ENCODE results near the gene IER3.

IER3 gene, protein sequence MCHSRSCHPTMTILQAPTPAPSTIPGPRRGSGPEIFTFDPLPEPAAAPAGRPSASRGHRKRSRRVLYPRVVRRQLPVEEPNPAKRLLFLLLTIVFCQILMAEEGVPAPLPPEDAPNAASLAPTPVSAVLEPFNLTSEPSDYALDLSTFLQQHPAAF

DNA sequence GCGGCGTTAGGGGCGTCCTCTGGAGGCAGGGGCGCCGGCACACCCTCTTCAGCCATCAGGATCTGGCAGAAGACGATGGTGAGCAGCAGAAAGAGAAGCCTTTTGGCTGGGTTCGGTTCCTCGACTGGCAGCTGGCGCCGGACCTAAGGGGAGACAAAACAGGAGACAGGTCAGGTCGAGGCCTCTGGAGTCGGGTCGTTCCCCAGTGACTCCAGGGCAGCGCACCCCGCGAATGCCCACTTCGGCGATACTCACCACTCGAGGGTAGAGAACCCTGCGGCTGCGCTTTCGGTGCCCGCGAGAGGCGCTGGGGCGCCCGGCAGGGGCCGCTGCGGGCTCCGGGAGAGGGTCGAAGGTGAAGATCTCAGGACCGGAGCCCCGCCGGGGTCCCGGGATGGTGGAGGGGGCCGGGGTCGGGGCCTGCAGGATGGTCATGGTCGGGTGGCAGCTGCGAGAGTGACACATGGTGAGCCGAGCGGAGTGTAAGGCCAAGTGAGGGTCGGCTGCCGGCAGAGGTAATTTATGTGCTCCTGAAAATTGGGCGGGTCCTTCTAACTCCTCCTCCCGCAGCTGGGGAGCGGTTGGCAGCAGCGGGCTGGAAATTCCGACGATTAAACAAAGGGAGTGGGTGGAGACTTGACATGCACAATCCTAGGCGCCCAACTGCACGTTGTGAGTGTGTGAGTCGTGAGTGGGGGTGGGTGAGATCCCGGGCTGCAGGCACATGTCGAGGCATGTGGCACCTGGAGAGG, at the start of gene IER3:
Gene IER3 (minus strand): TSS at position 494 of the 752 bp plus-strand sequence. CDS start 29 bp downstream, at position 465.
- peak; percentile 77 for DNase-seq

DNA sequence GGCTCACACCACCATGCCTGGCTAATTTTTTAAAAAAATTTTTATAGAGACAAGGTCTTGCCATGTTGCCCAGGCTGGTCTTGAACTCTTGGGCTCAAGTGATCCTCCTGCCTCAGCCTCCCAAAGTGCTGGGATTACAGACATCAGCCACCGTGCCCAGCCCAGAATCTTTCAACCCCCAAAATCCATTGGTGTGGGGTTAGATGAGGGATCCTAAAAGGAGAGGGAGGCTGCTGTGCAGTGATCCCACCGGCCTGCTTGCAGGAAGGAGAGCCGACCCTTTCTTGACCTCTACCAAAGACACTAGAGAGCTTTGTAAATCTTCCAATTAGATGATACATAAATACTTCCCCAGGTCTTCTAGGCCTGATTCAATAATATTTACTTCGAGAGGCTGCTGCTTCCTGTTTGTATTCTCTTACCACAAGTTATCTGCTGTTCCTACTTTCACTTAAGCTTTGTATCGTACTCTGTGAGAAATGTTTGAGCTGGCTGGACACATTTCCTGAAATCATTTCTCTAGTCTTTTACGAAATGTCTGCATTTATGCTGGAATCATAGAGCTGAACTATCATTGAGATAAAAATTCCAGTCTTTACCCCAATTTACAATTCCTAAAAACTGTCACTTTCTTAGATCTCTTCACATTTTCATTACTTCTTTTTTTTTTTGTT, 49.3 kb upstream of the IER3 start:
- no peak for DNase-seq

DNA sequence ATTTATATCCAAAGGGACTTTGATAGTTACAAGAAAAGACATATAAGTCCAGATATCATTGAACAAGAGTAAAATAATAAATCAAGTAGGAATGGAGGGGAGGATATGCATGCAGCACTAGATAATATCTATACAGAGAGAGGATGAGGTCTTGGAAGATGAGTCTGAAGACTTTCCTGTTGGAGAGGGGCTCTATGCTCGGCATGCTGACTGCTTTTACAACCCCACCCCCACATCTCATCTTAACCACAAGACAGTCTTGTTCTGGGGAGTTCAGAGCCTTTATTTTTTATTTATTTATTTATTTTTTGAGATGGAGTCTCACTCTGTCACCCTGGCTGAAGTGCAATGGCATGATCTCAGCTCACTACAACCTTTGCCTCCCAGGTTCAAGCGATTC, 48.4 kb upstream of the IER3 start:
- no peak for DNase-seq

DNA sequence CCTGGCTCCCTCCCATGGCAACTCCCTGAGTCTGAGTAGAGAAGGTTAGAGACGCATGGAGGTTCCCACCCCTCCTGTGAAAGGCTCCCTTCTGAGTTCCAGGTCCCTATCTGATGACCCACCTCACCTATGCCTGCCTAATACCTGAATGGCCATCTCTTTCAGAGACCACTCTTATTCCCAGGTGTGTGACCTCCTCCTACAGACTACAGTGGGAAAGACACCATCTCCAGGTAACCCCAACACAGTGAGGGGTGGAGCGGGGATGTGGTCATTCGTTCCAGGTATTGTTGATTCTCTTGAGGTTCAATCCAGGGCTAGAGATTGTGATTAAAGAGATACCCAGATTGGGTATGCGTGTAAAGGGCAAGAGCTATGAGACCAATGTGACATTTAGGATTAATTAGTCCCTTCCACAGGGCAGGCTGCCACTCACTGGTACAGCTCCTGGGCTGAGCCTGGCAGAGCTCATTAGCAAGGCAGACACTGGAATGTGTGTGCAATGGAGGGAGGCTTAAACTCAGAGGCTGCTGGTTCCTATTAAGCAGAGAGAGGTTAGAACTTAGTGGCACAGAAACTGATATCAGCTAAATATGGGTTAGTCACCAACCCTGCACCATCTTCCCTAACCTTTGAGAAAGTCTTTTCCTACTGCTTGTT, 46.5 kb upstream of the IER3 start:
- no peak for DNase-seq

DNA sequence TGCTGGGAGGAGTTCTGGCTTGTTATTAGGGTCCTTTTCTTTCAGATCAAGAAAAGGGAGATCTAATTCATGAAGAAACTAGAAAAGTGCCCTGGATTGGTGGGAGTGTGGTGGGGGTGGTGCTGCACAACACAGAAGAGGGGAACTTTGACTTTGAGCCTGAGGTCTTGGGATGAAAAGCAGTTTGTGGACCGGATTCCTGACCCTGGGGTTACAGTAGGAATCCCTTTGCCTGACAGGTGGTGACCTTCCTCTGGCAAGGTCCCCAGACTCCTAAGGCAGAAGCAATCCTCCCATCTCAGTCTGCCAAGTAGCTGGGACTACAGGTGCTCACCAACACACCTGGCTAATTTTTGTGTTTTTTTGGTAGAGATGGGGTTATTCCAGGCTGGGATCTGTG, 45.3 kb upstream of the IER3 start:
- DNase-seq, result no peak

DNA sequence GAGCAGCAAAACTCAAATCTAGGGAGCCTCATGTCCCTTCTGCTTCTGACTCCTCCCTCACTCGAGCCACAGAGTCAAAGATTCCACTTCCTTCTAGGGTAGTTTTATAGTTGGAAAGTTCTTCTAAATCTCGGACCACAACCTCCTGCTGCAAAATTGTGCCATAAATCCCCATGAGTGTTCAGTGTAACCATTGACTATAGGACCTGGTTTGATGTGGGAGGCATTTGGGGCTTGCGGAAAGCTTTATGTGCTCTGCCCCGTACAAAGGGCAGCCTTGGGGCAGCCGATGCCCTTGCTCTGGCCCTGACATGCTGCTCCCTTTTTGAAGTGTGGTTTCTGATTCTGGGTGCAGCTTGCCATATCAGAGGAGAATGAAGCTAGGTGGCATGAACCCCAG, 43.6 kb upstream of the IER3 start:
- no peak for DNase-seq

DNA sequence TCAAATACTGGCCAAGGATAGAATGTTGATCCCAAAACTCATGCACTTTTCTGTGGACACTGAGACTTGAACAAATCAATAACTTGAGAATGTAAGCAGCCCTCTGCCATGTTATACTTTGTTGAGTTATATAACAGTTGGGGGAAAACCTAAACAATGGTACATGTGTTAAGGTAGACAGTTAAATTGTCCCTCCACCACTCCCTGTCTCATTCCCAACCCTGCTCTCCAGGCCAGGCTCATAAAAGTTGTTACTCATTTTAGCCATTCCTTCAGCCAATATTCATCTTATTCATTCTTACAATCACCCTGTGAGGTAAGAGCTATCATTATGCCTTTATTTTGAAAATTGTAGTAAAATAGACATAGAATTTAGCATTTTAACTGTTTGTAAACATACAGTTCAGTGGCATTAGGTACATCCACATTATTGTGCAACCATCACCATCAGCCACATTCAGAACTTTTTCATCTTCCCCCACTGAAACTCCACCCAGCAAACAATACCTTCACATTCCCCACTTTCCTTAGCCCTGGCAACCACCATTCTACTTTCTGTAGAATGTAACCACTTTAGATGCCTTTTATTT, 38.2 kb upstream of the IER3 start:
- DNase-seq, result no peak

DNA sequence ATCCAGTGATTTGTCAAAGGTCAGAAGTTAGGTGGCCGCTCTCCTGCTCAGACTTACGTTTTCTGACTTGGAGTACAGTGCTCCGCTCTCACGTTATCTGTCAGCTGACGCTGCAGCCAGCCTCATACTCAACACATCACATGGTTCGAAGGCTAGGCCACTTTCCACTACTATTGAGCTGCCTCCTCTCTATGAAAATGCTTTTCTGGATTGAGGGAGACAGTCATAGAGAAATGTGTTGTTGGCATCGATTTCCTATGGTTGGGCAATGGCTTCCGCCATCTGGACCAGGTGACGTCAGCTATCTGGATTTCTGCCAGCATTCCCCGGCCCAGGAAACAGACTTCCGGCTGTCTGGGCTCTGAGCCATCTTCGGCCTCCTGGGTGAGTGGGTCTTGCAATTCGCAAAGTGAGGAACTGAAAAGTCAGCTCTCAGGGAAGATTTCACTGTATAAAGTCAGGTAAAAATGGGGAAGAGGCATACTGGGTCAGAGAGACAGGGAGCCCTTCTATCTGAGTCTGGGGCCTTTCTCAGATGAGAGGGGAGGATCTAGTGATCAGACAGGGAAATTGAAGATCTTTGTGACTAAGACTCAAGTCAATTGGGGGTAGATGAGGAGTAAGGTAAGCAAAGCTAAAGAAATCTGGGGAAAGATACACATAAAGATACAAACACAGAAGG, 37.5 kb upstream of the IER3 start:
- DNase-seq, result peak; percentile 87

DNA sequence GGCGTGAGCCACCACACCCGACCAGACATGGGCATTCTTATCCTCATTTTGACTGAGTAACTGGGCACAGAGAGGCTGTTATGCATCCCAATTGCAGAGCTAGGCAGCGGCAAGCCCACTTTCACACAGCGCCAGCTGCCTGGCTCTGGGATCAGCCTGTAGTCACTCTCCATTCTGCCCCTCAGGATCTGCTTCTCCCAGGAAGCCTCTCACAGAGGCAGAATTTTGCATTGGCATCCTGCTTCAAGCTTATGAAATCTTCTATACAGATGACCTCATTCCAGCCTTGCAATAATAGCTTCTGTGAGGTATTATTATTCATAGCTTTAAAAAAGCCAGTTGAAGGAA, 37.0 kb upstream of the IER3 start:
- no peak for DNase-seq

DNA sequence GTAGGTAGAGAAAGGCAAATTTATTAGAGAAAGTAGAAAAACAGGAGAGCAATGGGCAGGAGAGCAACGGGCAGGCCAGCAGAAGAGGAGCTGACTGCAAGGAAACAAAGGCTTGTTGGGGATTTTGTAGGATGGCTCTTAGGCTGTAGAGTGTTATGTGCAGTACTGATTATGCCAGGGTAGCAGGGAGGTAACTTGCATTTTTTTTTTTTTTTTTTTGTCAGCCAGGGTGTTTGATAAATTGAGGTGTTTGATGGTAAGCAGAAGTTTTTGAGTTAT, 36.2 kb upstream of the IER3 start:
- no peak for DNase-seq

DNA sequence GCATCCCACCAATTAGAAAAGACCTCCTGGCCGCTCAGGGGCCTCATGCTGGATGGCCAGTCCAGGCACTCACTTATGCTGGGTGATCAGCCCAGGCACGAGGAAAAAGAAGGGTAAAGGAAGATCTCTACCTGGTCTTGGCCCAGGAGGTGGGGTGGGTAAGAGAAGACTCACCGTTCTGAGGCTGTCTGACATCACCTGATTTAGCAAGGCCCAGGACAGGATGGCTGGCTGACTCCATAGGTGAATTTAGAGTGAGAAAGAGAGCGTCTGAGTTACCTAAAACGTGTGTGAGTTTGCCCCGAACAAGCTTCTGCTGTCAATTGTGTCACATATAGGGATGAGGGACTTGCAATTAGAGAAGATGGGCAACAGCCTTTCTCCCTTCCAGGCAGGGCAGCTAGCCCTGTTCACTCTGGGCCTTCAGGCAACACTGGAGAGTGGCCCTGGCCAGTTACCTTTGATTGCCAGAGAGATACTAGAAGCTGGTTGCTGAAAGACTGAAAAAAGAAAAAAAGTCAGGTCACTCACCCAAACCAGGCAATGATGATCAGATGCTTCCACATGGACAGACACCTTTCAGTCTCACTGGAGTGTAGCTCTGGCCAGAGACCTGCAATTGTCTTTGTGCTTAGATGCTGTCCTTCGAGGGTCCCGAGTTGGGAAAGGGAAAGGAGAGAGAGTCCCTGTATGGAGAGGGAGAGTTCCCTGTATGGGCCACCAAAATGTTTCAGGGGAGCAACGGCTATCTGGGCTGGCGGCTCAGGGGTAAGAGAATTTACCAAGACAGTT, 35.7 kb upstream of the IER3 start:
- DNase-seq, result no peak

DNA sequence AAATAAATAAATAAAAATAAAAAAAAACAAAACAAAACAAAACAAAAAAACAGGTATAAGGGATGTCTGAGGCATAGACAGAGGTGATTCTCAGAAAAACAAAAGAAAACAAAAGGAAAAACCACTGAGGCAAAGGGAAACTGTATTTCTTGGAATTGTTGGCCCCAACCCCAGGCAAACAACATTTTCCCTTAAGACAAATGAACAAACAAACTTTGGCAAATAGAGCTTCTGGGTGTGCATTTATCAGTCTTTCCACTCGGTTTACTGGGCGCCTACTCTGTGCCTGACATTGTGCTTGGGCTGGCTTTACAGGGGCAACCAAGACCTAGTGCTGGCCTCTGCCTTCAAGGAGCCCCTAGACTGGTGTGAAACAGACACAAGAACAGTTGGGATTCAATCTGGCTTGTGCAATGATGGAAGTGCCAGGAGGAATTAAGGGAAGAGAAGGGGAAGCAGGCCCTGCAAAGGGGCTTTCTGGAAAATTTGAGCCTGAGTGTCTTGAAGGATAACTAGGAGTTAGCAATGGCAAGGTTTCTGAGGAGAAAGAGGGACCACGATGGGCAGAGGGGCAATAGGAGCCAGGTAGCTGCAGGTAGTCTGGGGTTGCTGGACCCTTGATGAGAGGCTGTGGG, 33.8 kb upstream of the IER3 start:
- no peak for DNase-seq

DNA sequence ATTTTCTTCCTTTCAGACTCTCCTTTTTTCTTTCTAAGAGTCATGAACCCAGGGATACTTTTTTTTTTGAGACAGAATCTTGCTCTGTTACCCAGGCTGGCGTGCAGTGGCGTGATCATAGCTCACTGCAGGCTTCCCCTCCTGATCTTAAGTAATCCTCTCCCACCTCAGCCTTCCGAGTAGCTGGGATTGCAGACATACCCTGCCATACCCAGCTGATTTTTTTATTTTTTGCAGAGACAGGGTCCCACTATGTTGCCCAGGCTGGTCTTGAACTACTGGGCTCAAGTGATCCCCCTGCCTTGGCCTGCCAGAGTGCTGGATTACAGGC, 32.8 kb upstream of the IER3 start:
- no peak for DNase-seq

DNA sequence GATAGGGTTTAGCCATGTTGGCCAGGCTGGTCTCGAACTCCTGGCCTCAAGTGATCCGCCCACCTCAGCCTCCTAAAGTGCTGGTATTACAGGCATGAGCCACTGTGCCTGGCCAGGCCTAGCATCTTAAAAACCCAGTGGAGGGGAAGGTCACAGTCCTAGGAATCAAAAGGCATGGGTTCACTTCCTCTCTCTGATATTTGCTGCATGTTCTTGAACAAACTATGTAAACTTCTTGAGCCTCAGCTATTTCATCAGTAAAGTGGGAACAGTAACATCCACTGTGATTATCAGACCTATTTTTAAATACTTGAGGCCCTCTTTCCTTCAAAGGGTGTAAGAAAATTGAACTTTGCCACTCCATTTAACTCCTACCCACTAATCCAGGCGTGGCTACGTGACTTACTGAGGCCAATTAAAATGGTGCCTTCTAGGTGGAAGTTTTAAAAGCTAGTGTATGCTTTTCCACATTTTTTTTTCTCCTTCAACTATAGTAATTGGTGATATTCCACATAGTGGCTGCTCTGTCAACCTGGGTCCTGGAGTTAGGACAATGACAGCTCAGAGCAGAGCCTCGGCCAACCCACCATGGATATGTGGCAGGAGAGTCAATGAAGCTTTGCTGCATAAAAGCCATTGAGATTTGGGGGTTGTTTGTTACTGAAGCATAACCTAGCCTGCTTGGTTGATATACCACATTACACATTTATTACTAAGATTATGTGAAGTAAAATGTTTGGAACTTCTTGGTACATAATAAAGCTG, 32.2 kb upstream of the IER3 start:
- DNase-seq, result no peak

DNA sequence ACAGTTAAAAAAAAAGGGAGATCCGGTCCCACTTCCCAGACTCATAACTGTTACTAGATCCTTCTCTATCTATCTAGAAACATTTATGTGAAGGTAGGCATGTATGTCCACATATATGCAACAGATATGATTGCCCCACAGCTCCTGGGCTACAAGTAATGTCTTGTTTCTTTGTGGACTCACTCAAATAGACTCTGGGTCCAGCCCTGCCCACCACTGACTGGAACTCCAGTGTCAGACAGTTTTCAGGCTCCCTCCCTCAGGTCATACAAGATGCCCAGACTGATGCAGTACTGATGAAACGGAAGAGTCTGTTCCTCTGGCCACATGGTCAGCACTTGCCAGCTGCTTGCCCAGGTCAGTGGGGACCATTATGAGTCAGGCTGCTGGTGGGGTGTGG, 30.8 kb upstream of the IER3 start:
- no peak for DNase-seq

DNA sequence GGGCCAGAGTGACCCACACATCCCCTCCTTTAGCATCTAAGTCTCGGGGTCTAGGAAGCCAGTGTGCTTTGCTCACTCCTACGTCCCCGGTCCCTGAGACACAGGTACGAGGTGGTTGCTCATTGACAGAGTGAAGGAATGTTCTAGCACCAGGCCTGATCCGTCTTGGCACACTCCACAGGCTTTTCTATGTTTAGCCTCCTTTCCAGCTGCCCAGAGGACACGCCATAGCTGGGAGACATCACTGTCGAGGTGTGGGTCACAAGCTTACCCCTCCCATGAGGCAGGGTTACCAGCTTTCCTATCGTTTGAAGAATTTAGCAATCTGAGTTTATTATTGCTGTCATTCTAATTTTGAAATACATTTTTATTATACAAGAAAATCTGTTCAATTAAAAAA, 30.4 kb upstream of the IER3 start:
- DNase-seq, result no peak

DNA sequence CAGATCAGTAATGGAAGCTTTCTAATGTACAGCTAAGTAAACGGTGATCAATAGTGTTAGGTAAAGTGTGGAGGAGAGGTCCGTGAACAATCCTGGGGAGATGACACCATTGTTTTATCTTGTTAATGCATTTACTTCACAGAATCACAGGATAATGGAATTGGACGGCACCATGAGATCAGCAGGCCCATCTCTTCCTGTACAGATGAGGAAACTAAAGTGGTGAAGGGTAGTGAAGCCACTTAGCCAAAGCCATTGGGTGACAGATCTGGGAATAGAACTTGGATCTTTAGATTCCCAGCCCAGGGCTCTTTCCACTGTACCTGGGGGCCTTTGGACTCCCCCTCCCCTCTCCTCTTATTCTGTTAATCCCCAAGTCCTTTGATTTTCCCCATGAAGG, 26.2 kb upstream of the IER3 start:
- no peak for DNase-seq

DNA sequence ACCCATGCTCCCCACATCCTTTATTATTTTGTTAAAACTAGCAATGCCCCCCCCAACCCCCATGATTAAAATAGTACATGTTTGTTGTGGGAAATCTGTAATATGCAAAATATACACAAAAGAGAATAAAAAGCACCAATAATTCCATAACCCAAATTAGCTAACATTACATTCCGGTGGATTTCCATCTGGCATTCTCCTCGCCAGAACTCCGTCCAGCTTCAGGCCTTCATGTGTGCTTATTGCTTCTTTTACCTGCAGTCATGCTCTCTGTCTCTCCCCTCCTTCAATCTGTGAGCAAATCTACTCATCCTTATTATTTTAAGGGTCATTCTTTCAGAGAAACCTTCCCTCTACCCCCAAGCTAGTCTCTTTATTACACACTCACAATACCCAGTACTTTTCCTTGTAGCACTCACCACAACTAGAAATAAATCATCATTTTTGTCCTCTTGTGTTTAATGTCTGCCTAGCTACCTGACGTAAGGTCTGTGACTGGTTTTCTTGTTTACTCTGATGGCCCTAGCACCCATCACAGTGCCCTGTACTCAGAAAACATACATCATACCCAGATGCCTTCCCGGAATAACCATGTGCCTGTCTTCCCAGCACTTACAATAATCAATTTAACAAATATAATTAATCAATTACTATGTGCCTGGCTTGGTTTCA, 25.6 kb upstream of the IER3 start:
- no peak for DNase-seq

DNA sequence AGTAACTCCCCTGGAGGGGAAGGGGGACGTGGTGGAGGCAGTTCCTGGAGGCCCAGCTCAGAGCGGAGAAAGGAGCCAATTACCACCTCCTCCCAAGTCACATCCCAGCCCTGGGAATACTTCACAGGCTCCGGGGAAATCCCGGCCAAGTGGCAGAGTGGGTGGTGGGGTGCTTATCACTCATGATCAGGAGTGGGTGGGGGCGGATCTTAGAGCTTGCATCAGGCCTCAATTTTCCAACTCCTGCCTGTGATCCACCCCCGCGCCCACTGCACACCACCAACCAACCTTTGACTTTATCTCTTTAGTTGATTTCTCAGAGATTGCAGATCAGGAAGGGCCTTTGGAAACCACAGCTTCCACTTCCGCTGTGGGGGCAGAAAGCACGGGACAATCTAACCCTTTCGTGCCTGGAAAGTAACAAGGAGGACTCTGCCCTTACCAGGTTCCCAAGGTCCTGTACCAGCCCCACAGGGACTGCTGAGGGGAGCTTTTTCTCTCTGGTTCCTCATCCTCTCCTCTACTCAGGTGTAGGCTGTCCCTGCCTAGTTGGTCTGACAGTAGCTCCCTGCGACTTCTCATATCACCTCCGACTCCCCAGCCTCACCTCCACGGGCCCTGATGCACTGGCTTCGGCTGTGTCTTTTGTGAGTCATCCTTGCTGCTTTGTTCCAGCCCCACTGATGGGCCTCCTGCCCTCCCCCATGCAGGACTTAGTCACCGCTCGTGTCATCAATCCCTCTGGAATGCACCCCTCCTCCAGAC, 24.9 kb upstream of the IER3 start:
- no peak for DNase-seq

DNA sequence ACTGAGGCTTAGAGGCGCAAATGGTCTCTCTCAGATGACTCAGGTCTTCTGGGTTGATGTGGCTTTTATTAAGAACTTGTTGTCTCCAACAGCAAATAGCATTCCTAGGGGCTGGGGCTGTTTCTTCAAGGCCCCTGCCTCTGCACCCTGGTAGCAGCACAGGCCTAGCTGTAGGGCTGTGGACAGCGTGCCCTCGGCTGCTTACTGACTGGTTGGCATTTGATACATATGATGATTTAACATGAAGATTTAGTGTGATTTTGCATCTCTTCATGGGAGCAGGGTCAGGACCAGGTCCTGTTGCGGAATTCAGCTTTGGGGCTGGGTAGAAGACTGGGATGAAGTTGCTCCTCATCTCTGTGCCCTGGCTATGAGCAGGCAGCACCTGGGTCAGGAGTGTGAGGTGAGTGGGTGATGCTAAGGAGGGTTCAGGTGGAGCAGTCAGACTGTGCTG, 24.3 kb upstream of the IER3 start:
- no peak for DNase-seq

All from NCI-H2171 (cell line).